ENCODE measurements around the gene CKAP5. TPM values are rescaled to one million over a fixed set of nuclear protein-coding genes. Genes with fewer than 3 reads are reported as not detected.

The CKAP5 gene
- total and polyA plus RNA-seq, 9 donors: 43.7 to 72.1 (median 57.6) TPM

DNA sequence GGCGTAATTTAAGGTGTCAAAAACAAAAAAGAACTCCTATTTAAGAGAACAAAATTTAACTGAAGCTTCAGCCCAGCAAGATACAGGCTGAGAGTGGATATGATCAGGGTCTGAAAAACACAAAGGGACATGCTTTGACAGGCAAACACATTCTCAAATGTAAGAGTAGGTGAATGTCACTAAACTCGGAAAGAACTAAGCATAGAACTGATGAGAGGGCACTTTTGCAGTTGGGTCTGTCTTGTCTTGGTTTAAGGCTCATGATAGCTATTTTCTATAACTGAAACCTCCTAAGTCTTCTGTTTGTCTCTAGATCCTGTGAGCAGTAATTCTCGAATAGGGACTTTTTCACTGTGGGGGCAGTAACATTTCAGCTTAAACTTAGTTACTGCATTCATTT, 100.1 kb downstream of the CKAP5 start:
- Histone ChIP-seq H3K27me3 (ENCODE audit: control insufficient read depth, insufficient read depth, low read length) (no peaks in the 10 kb centered on the region), H3K36me3 (ENCODE audit: control insufficient read depth, insufficient read depth, low read length) (peaks cover 74% of the 10 kb centered on the region), H3K4me1 (ENCODE audit: control insufficient read depth, insufficient read depth, low read length) (no peaks in the 10 kb centered on the region), H3K27ac (ENCODE audit: low read length) (no peak overlapping the region), H3K4me3 (ENCODE audit: low read length) (no peak overlapping the region), H3K9me3 (replicated peaks; ENCODE audit: control insufficient read depth, low read depth, low read length) (no peaks in the 10 kb centered on the region)
- no CpG with 5 or more reads among the region's 3 CpGs for WGBS (ENCODE audit: insufficient coverage)
- no peak for DNase-seq

DNA sequence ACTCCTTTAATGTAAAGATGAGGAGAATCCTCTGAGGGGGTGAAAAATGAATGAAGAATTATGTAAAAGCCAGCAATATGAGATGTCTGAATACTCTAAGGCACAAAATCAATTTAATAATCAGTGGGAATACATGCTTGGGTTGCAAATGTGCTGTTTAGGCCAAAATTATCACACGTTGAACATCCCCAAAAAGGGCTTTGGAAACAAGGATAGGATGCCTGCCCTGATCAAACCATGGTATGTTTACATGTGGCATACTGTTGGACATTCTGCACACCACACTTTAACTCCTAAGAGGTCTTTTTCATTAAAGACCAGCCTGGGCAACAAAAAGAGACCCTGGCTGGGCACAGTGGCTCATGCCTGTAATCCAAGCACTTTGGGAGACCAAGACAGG, 100.8 kb downstream of the CKAP5 start:
- H3K27ac ChIP-seq (ENCODE audit: low read length): no peak overlapping the region
- no peaks in the 10 kb centered on the region for H3K4me1 ChIP-seq (ENCODE audit: control insufficient read depth, insufficient read depth, low read length)
- H3K9me3 ChIP-seq (replicated peaks; ENCODE audit: control insufficient read depth, low read depth, low read length): no peaks in the 10 kb centered on the region
- no peaks in the 10 kb centered on the region for H3K27me3 ChIP-seq (ENCODE audit: control insufficient read depth, insufficient read depth, low read length)
- no CpG with 5 or more reads among the region's 1 CpG for WGBS (ENCODE audit: insufficient coverage)
- H3K4me3 ChIP-seq (ENCODE audit: low read length): no peak overlapping the region
- no peak for DNase-seq
- H3K36me3 ChIP-seq (ENCODE audit: control insufficient read depth, insufficient read depth, low read length): peaks cover 70% of the 10 kb centered on the region

DNA sequence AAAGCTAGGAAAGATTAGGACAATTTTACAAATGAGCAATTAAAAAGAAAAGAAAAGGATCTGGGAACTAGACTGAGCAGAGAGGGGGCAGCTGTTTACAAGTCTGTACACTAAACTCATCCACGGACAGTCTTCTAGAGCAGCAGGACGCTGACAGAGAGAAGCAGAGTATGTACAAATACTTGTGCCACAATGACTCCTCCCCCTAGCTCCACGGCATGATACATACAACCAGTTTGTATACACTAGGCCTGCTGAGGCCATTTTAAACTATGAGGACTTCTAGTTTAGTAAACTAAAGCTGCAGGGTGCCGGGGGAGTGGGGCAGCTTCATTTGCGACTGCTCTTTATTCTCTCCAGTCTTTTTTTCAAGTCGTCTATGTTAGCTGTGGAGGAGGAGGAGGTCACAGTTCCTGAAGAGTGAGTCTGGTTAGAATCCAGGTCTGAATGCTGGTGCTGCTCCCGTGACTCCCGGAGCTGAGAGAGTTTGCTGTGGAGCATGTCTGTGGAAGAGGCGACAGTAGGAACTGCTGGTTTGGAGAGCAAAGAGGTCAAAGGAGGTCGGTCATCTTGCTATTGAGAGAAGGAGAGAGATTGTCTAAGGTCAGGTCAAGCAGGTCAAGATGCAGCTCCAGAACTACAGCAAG, 102.3 kb downstream of the CKAP5 start:
- 97% methylated on average over 6 of the region's 10 CpGs for WGBS (ENCODE audit: insufficient coverage)
- no peak for DNase-seq
- Histone ChIP-seq H3K4me1 (ENCODE audit: control insufficient read depth, insufficient read depth, low read length) (no peaks in the 10 kb centered on the region), H3K9me3 (replicated peaks; ENCODE audit: control insufficient read depth, low read depth, low read length) (no peaks in the 10 kb centered on the region), H3K36me3 (ENCODE audit: control insufficient read depth, insufficient read depth, low read length) (peaks cover 61% of the 10 kb centered on the region), H3K27ac (ENCODE audit: low read length) (no peak overlapping the region), H3K4me3 (ENCODE audit: low read length) (no peak overlapping the region), H3K27me3 (ENCODE audit: control insufficient read depth, insufficient read depth, low read length) (no peaks in the 10 kb centered on the region)

DNA sequence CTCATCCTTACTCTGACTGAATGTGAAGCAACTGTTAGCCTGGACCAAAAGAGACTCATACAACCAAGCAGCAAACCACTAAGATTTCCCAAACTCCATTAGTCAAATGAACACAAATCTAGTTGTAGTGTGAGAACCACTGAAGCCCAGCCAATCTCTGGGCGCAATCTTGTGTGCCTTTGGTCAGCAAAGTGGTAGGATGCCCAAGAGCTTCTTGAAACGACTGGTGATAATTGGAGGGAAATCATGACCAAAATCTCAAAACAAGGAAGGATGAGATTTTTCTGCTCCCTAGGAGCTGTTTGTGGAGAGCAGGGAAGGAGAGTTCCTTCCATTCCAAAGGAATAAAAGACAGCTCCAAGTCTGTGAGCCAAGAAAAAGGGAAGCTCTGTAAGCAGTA, 103.0 kb downstream of the CKAP5 start:
- WGBS (ENCODE audit: insufficient coverage): no CpG with 5 or more reads among the region's 2 CpGs
- H3K4me3 ChIP-seq (ENCODE audit: low read length): no peak overlapping the region
- no peaks in the 10 kb centered on the region for H3K9me3 ChIP-seq (replicated peaks; ENCODE audit: control insufficient read depth, low read depth, low read length)
- no peaks in the 10 kb centered on the region for H3K27me3 ChIP-seq (ENCODE audit: control insufficient read depth, insufficient read depth, low read length)
- no peak for DNase-seq
- peaks cover 58% of the 10 kb centered on the region for H3K36me3 ChIP-seq (ENCODE audit: control insufficient read depth, insufficient read depth, low read length)
- no peaks in the 10 kb centered on the region for H3K4me1 ChIP-seq (ENCODE audit: control insufficient read depth, insufficient read depth, low read length)
- H3K27ac ChIP-seq (ENCODE audit: low read length): no peak overlapping the region

DNA sequence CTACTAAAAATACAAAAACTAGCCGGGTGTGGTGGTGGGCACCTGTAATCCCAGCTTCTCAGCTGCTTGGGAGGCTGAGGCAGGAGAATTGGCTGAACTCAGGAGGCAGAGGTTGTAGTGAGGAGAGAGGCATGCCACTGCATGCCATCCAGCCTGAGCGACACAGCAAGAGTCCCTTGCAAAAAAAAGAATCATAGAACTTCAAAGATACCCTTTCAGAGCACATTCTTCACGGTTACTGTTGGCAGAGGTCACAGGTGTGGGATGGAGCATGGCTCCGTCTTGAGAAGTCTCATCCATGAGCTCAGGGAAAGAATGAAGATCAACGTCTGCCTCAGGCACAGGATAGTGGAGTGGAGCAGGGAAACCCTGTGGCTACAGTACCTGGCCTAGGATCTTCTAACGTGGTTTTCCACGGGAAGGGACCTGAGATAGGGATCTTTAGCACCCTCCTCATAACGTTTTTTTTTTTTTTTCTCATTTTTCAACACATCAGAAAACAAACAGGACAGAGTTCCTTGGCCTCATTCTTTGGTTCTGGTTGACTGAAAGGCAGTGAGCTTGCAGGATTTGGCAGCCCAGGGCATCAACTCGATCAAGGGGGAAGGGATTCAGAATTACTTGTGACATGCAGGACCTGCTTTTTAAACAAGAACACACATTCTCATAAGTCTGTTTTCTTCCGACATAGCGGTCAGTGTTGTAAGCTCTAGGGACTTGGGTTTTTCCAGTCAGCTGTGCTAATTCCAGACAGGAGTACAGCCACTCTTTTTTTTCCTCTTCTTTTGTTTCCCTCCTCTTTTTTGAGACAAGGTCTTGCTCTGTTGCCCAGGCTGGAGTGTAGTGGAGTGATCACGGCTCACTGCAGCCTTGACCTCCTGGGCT, 104.2 kb downstream of the CKAP5 start:
- H3K4me1 ChIP-seq (ENCODE audit: control insufficient read depth, insufficient read depth, low read length): no peaks in the 10 kb centered on the region
- 55% methylated on average over 3 of the region's 12 CpGs for WGBS (ENCODE audit: insufficient coverage)
- peak; percentile 20 for DNase-seq
- peaks cover 47% of the 10 kb centered on the region for H3K36me3 ChIP-seq (ENCODE audit: control insufficient read depth, insufficient read depth, low read length)
- no peak overlapping the region for H3K4me3 ChIP-seq (ENCODE audit: low read length)
- H3K9me3 ChIP-seq (replicated peaks; ENCODE audit: control insufficient read depth, low read depth, low read length): no peaks in the 10 kb centered on the region
- H3K27me3 ChIP-seq (ENCODE audit: control insufficient read depth, insufficient read depth, low read length): no peaks in the 10 kb centered on the region
- no peak overlapping the region for H3K27ac ChIP-seq (ENCODE audit: low read length)

DNA sequence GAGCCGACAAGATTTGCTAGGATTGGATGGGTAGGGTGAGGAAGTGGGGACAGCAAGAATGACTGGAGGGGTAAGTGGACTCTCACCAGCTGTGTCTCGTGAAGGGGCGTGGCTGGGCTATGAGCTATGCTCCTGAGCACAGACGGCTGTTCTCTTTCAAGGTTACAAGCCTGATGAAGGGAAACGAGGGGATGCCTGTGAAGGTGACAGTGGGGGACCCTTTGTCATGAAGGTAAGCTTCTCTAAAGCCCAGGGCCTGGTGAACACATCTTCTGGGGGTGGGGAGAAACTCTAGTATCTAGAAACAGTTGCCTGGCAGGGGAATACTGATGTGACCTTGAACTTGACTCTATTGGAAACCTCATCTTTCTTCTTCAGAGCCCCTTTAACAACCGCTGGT, 107.2 kb downstream of the CKAP5 start:
- Histone ChIP-seq H3K27ac (ENCODE audit: low read length) (no peak overlapping the region), H3K4me3 (ENCODE audit: low read length) (no peak overlapping the region), H3K36me3 (ENCODE audit: control insufficient read depth, insufficient read depth, low read length) (peaks cover 29% of the 10 kb centered on the region), H3K9me3 (replicated peaks; ENCODE audit: control insufficient read depth, low read depth, low read length) (no peaks in the 10 kb centered on the region), H3K4me1 (ENCODE audit: control insufficient read depth, insufficient read depth, low read length) (no peaks in the 10 kb centered on the region), H3K27me3 (ENCODE audit: control insufficient read depth, insufficient read depth, low read length) (no peaks in the 10 kb centered on the region)
- DNase-seq: no peak
- whole genome bisulfite sequencing (ENCODE audit: insufficient coverage): 66% methylated on average over 5 of the region's 6 CpGs

DNA sequence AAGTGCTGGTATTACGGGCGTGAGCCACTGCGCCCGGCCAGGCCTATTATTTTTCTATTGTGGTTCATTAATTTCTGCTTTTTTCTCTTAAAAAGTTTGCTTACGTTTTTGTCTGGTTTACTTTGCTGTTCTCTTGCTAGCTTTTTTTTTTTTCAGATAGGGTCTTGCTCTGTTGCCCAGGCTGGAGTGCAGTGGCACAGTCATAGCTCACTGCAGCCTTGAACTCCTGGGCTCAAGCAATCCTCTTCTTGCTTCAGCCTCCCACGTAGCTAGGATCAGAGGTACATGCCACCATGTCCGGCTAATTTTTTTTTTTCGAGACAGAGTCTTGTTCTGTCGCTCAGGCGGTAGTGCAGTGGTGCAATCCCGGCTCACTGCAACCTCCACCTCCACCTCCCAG, 108.4 kb downstream of the CKAP5 start:
- no peak overlapping the region for H3K27ac ChIP-seq (ENCODE audit: low read length)
- no peaks in the 10 kb centered on the region for H3K27me3 ChIP-seq (ENCODE audit: control insufficient read depth, insufficient read depth, low read length)
- H3K4me1 ChIP-seq (ENCODE audit: control insufficient read depth, insufficient read depth, low read length): no peaks in the 10 kb centered on the region
- WGBS (ENCODE audit: insufficient coverage): 90% methylated on average over 3 of the region's 11 CpGs
- no peaks in the 10 kb centered on the region for H3K9me3 ChIP-seq (replicated peaks; ENCODE audit: control insufficient read depth, low read depth, low read length)
- DNase-seq: no peak
- H3K4me3 ChIP-seq (ENCODE audit: low read length): no peak overlapping the region
- H3K36me3 ChIP-seq (ENCODE audit: control insufficient read depth, insufficient read depth, low read length): peaks cover 18% of the 10 kb centered on the region

DNA sequence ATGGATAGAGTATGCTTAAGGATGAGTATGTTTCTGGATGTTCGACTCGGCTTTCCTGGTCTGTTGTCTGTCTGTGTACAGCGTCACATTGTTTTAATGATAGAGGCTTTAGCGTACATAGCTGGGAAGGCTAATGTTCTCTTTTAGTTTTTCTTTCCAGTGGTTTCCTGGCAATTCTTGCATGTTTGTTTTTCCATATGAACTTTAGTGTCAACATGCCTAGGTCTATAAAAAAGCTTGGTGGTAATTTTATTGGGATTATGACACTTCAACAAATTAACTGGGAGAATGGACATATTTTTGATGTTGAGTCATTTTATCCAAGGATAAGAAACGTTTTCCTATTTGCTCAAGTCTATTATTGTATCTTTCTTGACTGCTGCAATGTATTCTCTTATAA, 109.5 kb downstream of the CKAP5 start:
- 86% methylated on average over 2 of the region's 5 CpGs for WGBS (ENCODE audit: insufficient coverage)
- peaks cover 7% of the 10 kb centered on the region for H3K36me3 ChIP-seq (ENCODE audit: control insufficient read depth, insufficient read depth, low read length)
- no peak overlapping the region for H3K27ac ChIP-seq (ENCODE audit: low read length)
- no peak for DNase-seq
- H3K27me3 ChIP-seq (ENCODE audit: control insufficient read depth, insufficient read depth, low read length): no peaks in the 10 kb centered on the region
- H3K4me1 ChIP-seq (ENCODE audit: control insufficient read depth, insufficient read depth, low read length): no peaks in the 10 kb centered on the region
- H3K4me3 ChIP-seq (ENCODE audit: low read length): no peak overlapping the region
- H3K9me3 ChIP-seq (replicated peaks; ENCODE audit: control insufficient read depth, low read depth, low read length): no peaks in the 10 kb centered on the region

DNA sequence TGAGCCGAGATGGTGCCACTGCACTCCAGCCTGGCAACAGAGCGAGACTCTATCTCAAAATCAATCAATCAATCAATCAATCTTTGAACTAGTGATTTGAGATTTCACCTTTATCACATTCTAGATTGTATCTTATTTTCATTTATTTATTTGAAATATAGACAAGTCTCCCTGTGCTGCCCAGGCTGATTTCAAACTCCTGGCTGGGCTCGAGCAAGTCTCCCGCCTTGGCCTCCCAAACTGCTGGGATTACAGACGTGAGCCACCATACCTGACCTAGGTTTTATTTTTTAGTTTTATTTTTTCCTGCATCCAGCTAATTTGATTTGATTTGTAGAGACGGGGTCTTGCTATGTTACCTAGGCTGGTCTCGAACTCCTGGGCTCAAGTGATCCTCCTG, 109.9 kb downstream of the CKAP5 start:
- Histone ChIP-seq H3K4me3 (ENCODE audit: low read length) (no peak overlapping the region), H3K36me3 (ENCODE audit: control insufficient read depth, insufficient read depth, low read length) (peaks cover 2% of the 10 kb centered on the region), H3K27ac (ENCODE audit: low read length) (no peak overlapping the region), H3K4me1 (ENCODE audit: control insufficient read depth, insufficient read depth, low read length) (no peaks in the 10 kb centered on the region), H3K9me3 (replicated peaks; ENCODE audit: control insufficient read depth, low read depth, low read length) (no peaks in the 10 kb centered on the region), H3K27me3 (ENCODE audit: control insufficient read depth, insufficient read depth, low read length) (no peaks in the 10 kb centered on the region)
- WGBS (ENCODE audit: insufficient coverage): 93% methylated on average over 2 of the region's 7 CpGs
- DNase-seq: no peak

DNA sequence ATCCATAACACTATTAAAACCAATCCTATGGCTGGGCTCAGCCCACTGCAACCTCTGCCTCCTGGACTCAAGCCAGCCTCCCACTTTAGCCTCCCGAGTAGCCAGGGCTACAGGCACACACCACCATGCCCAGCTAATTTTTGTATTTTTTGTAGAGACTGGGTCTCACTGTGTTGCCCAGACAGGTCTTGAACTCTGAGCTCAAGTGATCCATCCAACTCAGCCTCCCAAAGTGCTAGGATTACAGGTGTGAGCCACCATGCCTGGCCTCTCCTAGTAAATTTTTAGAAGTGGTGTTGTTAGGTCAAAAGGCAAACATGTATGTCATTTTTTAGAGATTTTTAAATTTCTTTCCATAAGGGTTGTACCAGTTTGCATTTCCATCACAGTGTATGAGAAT, 112.8 kb downstream of the CKAP5 start:
- DNase-seq: no peak
- Histone ChIP-seq H3K36me3 (ENCODE audit: control insufficient read depth, insufficient read depth, low read length) (no peaks in the 10 kb centered on the region), H3K9me3 (replicated peaks; ENCODE audit: control insufficient read depth, low read depth, low read length) (no peaks in the 10 kb centered on the region), H3K4me3 (ENCODE audit: low read length) (no peak overlapping the region), H3K27me3 (ENCODE audit: control insufficient read depth, insufficient read depth, low read length) (no peaks in the 10 kb centered on the region), H3K27ac (ENCODE audit: low read length) (no peak overlapping the region), H3K4me1 (ENCODE audit: control insufficient read depth, insufficient read depth, low read length) (no peaks in the 10 kb centered on the region)
- WGBS (ENCODE audit: insufficient coverage): no CpG with 5 or more reads among the region's 1 CpG

All from muscle of leg (tissue), 11 donors.